K562 treated with DMSO at 1 percent for 12 hours (cell line): ENCODE data around the gene EIF2A. TPM values are rescaled to one million over a fixed set of nuclear protein-coding genes. Genes with fewer than 3 reads are reported as not detected.

ENCODE experiments used
- total RNA-seq: library from RNA; unstranded; fragments of 300-600 nt; gene quantifications from 2 replicates; pipeline ENCODE4 v1.2.3, GENCODE V29; 2022; ENCODE audit not compliant: insufficient read depth

EIF2A gene
- total RNA-seq = 65.5 and 112 TPM in 2 replicates

GRCh38 chr3:150546226-150547044 lies at the start of gene EIF2A, which contains the start of gene SERP1:
TSS of gene EIF2A (plus strand) at chr3:150546787. CDS start at chr3:150546803, 16 bp downstream.
TSS of gene SERP1 (minus strand) at chr3:150546496. CDS start at chr3:150546135, 361 bp downstream.

GRCh38 chr3:150603153-150603979 lies 56.8 kb downstream of the EIF2A start, which contains the start of gene SELENOT:
TSS of gene SELENOT (plus strand) at chr3:150603321. CDS start at chr3:150603363, 42 bp downstream.

Other genes with a start within 250 kb of the EIF2A start
- 8.5 and 22.7 TPM in 2 replicates for gene TSC22D2, start 138.5 kb upstream of the EIF2A start, total RNA-seq
- 232 and 235 TPM in 2 replicates for gene SERP1, start 291 bp upstream of the EIF2A start, total RNA-seq
- gene SELENOT, start 56.5 kb downstream of the EIF2A start, total RNA-seq = 25.0 and 41.3 TPM in 2 replicates
- not detected in 2 replicates for gene ERICH6, start 157.1 kb downstream of the EIF2A start, total RNA-seq
- gene SIAH2, start 216.4 kb downstream of the EIF2A start, total RNA-seq = 28.8 and 40.4 TPM in 2 replicates